Measurements from ENCODE around the gene UROC1. TPM values are rescaled to one million over a fixed set of nuclear protein-coding genes. Genes with fewer than 3 reads are reported as not detected.

UROC1 gene
- total RNA-seq, 1 experiment from 2014 or later: not detected

- no TSS peak for BruUV-seq (replicated peaks)
- H3K27me3 ChIP-seq (replicated peaks; ENCODE audit: control insufficient read depth, insufficient read depth, low read length): no peaks in the 10 kb centered on the region
- H3K9me3 ChIP-seq: no peaks in the 10 kb centered on the region
- POLR2A ChIA-PET: no interaction called here
- Mint-ChIP-seq H3K27me3 (ENCODE audit: insufficient read depth, unreplicated experiment) (no peaks in the 10 kb centered on the region), H3K9me3 (ENCODE audit: unreplicated experiment) (no peaks in the 10 kb centered on the region), H3K27ac (ENCODE audit: unreplicated experiment) (no peak overlapping the region), H3K4me1 (ENCODE audit: low read depth, unreplicated experiment) (no peaks in the 10 kb centered on the region), H3K4me3 (ENCODE audit: unreplicated experiment) (no peak overlapping the region), H3K36me3 (ENCODE audit: insufficient read depth, unreplicated experiment) (no peaks in the 10 kb centered on the region)
- TF ChIP-seq CTCF (IDR thresholded peaks at IDR 0.05; ENCODE audit: insufficient read depth in 1 of 2, low read depth in 1 of 2, low read length in 1 of 2, severe bottlenecking in 1 of 2, unreplicated experiment in 1 of 2): no peak
- peaks cover 10% of the 10 kb centered on the region; the same call in 1 of the 2 replicates for H3K4me1 ChIP-seq
- no peak for DNase-seq
- intact Hi-C loops (cut with micrococcal nuclease; ENCODE audit: unreplicated experiment): no loop called here
- no peak overlapping the region for H3K4me3 ChIP-seq (ENCODE audit: low read depth, low read length)
- CTCF ChIA-PET: interaction anchor here (0.9 kb wide), 1 partner anchor 11 kb away, joined by 3 read pairs; no protein-coding TSS in a partner anchor
- H3K36me3 ChIP-seq (ENCODE audit: control insufficient read depth, insufficient read depth, low read length): no peaks in the 10 kb centered on the region
Measured at GRCh38 chr3:126512026-126512425, 5.5 kb downstream of the UROC1 start.

GRCh38 chr3:126511291-126511690 lies 6.3 kb downstream of the UROC1 start:
- no peak overlapping the region for H3K4me3 Mint-ChIP-seq (ENCODE audit: unreplicated experiment)
- Histone ChIP-seq H3K36me3 (ENCODE audit: control insufficient read depth, insufficient read depth, low read length) (no peaks in the 10 kb centered on the region), H3K9me3 (no peaks in the 10 kb centered on the region), H3K4me3 (ENCODE audit: low read depth, low read length) (no peak overlapping the region), H3K27me3 (replicated peaks; ENCODE audit: control insufficient read depth, insufficient read depth, low read length) (no peaks in the 10 kb centered on the region), H3K4me1 (peaks cover 7% of the 10 kb centered on the region; the same call in 1 of the 2 replicates)
- CTCF ChIA-PET: interaction anchor here (0.6 to 0.9 kb wide), 2 partner anchors 12 to 427 kb away, joined by 3 read pairs; no protein-coding TSS in a partner anchor
- BruUV-seq (replicated peaks): no TSS peak
- POLR2A ChIA-PET: no interaction called here
- peaks cover under 1% of the 10 kb centered on the region for H3K27me3 Mint-ChIP-seq (ENCODE audit: insufficient read depth, unreplicated experiment)
- TF ChIP-seq CTCF (IDR thresholded peaks at IDR 0.05; ENCODE audit: insufficient read depth in 1 of 2, low read depth in 1 of 2, low read length in 1 of 2, severe bottlenecking in 1 of 2, unreplicated experiment in 1 of 2): no peak
- no peak for DNase-seq
- no peaks in the 10 kb centered on the region for H3K36me3 Mint-ChIP-seq (ENCODE audit: insufficient read depth, unreplicated experiment)
- no peaks in the 10 kb centered on the region for H3K9me3 Mint-ChIP-seq (ENCODE audit: unreplicated experiment)
- H3K4me1 Mint-ChIP-seq (ENCODE audit: low read depth, unreplicated experiment): no peaks in the 10 kb centered on the region
- intact Hi-C loops (cut with micrococcal nuclease; ENCODE audit: unreplicated experiment): no loop called here
- H3K27ac Mint-ChIP-seq (ENCODE audit: unreplicated experiment): no peak overlapping the region

GRCh38 chr3:126510308-126510910 lies 7.2 kb downstream of the UROC1 start:
- H3K9me3 Mint-ChIP-seq (ENCODE audit: unreplicated experiment): no peaks in the 10 kb centered on the region
- no peaks in the 10 kb centered on the region for H3K4me1 Mint-ChIP-seq (ENCODE audit: low read depth, unreplicated experiment)
- POLR2A ChIA-PET: no interaction called here
- H3K27me3 Mint-ChIP-seq (ENCODE audit: insufficient read depth, unreplicated experiment): peaks cover 2% of the 10 kb centered on the region
- no peak overlapping the region for H3K4me3 ChIP-seq (ENCODE audit: low read depth, low read length)
- H3K27ac Mint-ChIP-seq (ENCODE audit: unreplicated experiment): no peak overlapping the region
- CTCF ChIA-PET: interaction anchor here (0.6 to 0.7 kb wide), 2 partner anchors 8 to 12 kb away, joined by 3 read pairs; no protein-coding TSS in a partner anchor
- BruUV-seq (replicated peaks): no TSS peak
- no peaks in the 10 kb centered on the region for H3K9me3 ChIP-seq
- no peak overlapping the region for H3K4me3 Mint-ChIP-seq (ENCODE audit: unreplicated experiment)
- H3K36me3 Mint-ChIP-seq (ENCODE audit: insufficient read depth, unreplicated experiment): no peaks in the 10 kb centered on the region
- DNase-seq: no peak
- H3K36me3 ChIP-seq (ENCODE audit: control insufficient read depth, insufficient read depth, low read length): no peaks in the 10 kb centered on the region
- peaks cover 7% of the 10 kb centered on the region; the same call in 1 of the 2 replicates for H3K4me1 ChIP-seq
- intact Hi-C loops (cut with micrococcal nuclease; ENCODE audit: unreplicated experiment): no loop called here
- no peaks in the 10 kb centered on the region for H3K27me3 ChIP-seq (replicated peaks; ENCODE audit: control insufficient read depth, insufficient read depth, low read length)
- TF ChIP-seq CTCF (IDR thresholded peaks at IDR 0.05; ENCODE audit: insufficient read depth in 1 of 2, low read depth in 1 of 2, low read length in 1 of 2, severe bottlenecking in 1 of 2, unreplicated experiment in 1 of 2): no peak

All from Caco-2 (cell line).